Activated CD4-positive, alpha-beta T cell treated with anti-CD3 and anti-CD28 coated beads for 1 hour (primary cell): Measurements from ENCODE around the gene SNX27.
"Not testable (repeated sequence)": the region's sequence is repeated elsewhere in the genome, so short reads cannot be mapped to it uniquely, and the experiment has no call there.

Experiments used
- DNase-seq: peaks from one replicate; pipeline ENCODE4 v3.0.0-alpha.2; 2020

Gene SNX27

GRCh38 chr1:151611832-151612500 is at the start of gene SNX27:
SNX27 (plus strand) TSS chr1:151612050; CDS start chr1:151612202, 152 bp downstream.
- DNase-seq: peak; percentile 78

- DNase-seq: no peak
Observed at GRCh38 chr1:151562661-151563060, 49.2 kb upstream of the SNX27 start.

- DNase-seq: no peak
Observed at GRCh38 chr1:151563376-151563775, 48.5 kb upstream of the SNX27 start.

- no peak for DNase-seq
Observed at GRCh38 chr1:151565502-151566189, 46.2 kb upstream of the SNX27 start.

- no peak for DNase-seq
Observed at GRCh38 chr1:151568626-151569088, 43.2 kb upstream of the SNX27 start.

GRCh38 chr1:151570819-151571218 is 41.0 kb upstream of the SNX27 start:
- DNase-seq: no peak

- DNase-seq: no peak
Observed at GRCh38 chr1:151574575-151575529, 37.0 kb upstream of the SNX27 start.

- no peak for DNase-seq
Observed at GRCh38 chr1:151577173-151577572, 34.7 kb upstream of the SNX27 start.

GRCh38 chr1:151578941-151579340 is 32.9 kb upstream of the SNX27 start:
- no peak for DNase-seq

GRCh38 chr1:151579436-151580225 is 32.2 kb upstream of the SNX27 start:
- DNase-seq: no peak

- no peak for DNase-seq
Observed at GRCh38 chr1:151581451-151581850, 30.4 kb upstream of the SNX27 start.

GRCh38 chr1:151581921-151582320 is 29.9 kb upstream of the SNX27 start:
- DNase-seq: no peak

GRCh38 chr1:151583796-151584195 is 28.1 kb upstream of the SNX27 start:
- no peak for DNase-seq

- no peak for DNase-seq
Observed at GRCh38 chr1:151584278-151584677, 27.6 kb upstream of the SNX27 start.

GRCh38 chr1:151584780-151585179 is 27.1 kb upstream of the SNX27 start:
- no peak for DNase-seq

GRCh38 chr1:151585622-151586021 is 26.2 kb upstream of the SNX27 start:
- no peak for DNase-seq

- no peak for DNase-seq
Observed at GRCh38 chr1:151590961-151591360, 20.9 kb upstream of the SNX27 start.

GRCh38 chr1:151593730-151594129 is 18.1 kb upstream of the SNX27 start:
- DNase-seq: no peak

GRCh38 chr1:151594143-151594625 is 17.7 kb upstream of the SNX27 start:
- peak; percentile 77 for DNase-seq

- DNase-seq: no peak
Observed at GRCh38 chr1:151596166-151596953, 15.5 kb upstream of the SNX27 start.

- not testable (repeated sequence) for DNase-seq
Observed at GRCh38 chr1:151602550-151602949, 9.3 kb upstream of the SNX27 start.
